GM23338 (cell line): ENCODE measurements around the gene MXRA8. TPM values are rescaled to one million over a fixed set of nuclear protein-coding genes. Genes with fewer than 3 reads are reported as not detected.

Source experiments
- NANOG ChIP-seq: IDR thresholded peaks from 2 replicates; pipeline ENCODE4 v1.6.1; 2016; ENCODE audit warnings: antibody characterized with exemption, borderline replicate concordance
- ZNF114 ChIP-seq: fragments of 250-450 bp; sonication (Bioruptor Pico); IDR thresholded peaks from 2 replicates; pipeline ENCODE4 v1.5.0; 2020; ENCODE audit warnings: mild to moderate bottlenecking, moderate library complexity
- ZNF331 ChIP-seq: fragments of 250-450 bp; sonication (Bioruptor Pico); IDR thresholded peaks from 2 replicates; pipeline ENCODE4 v1.5.0; 2020; ENCODE audit warnings: low read depth, mild to moderate bottlenecking, moderate library complexity
- polyA plus RNA-seq: library from polyadenylated mRNA; unstranded; fragments of >200 nt; fragmentation: Nextera tagmentation; extraction: Ambion mirVana; gene quantifications from 2 replicates; pipeline ENCODE4 v1.2.1, GENCODE V29; 2016
- total RNA-seq: library from RNA; depleted of rRNA; stranded (reverse); fragments of >200 nt; shearing (Covaris generic); gene quantifications from 2 replicates; pipeline ENCODE4 v1.2.3, GENCODE V29; 2014
- TF ChIP-seq, protein P1 (sequence below): fragments of 250-450 bp; sonication (Bioruptor Pico); IDR thresholded peaks from 2 replicates; pipeline ENCODE4 v1.5.0; 2020; ENCODE audit warnings: mild to moderate bottlenecking, moderate library complexity
- TF ChIP-seq, protein P2 (sequence below): IDR thresholded peaks from one replicate; pipeline ENCODE4 v1.6.1; 2018; ENCODE audit warnings: antibody characterized with exemption; ENCODE audit not compliant: unreplicated experiment
- TF ChIP-seq, protein P3 (sequence below): IDR thresholded peaks from 2 replicates; pipeline ENCODE4 v1.6.1; 2016; ENCODE audit warnings: antibody characterized with exemption

MXRA8 gene
- total and polyA plus RNA-seq, 2 experiments from 2014 or later = 9.1 to 17.2 TPM

DNA sequence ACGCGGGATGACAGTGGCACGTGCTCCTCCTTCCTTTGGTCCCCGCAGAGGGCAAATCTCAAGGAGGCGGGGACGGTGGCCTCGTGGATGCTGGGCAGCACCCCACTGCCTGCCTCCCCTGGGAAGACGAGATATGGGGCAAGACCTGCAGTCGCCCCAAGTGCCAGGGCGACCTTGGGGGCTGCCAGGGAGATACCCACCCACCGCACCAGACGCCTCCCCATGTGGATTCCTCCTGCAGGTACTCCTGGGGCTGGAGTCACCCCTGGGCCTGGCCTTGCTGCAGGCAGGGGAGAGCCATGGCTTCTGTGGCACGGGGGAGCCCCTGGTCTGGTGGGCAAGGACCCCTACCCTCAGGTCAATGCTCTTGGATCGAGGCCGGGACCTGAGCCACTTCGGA, 22.5 kb upstream of the MXRA8 start (continued):
- TF ChIP-seq, protein P1, sequence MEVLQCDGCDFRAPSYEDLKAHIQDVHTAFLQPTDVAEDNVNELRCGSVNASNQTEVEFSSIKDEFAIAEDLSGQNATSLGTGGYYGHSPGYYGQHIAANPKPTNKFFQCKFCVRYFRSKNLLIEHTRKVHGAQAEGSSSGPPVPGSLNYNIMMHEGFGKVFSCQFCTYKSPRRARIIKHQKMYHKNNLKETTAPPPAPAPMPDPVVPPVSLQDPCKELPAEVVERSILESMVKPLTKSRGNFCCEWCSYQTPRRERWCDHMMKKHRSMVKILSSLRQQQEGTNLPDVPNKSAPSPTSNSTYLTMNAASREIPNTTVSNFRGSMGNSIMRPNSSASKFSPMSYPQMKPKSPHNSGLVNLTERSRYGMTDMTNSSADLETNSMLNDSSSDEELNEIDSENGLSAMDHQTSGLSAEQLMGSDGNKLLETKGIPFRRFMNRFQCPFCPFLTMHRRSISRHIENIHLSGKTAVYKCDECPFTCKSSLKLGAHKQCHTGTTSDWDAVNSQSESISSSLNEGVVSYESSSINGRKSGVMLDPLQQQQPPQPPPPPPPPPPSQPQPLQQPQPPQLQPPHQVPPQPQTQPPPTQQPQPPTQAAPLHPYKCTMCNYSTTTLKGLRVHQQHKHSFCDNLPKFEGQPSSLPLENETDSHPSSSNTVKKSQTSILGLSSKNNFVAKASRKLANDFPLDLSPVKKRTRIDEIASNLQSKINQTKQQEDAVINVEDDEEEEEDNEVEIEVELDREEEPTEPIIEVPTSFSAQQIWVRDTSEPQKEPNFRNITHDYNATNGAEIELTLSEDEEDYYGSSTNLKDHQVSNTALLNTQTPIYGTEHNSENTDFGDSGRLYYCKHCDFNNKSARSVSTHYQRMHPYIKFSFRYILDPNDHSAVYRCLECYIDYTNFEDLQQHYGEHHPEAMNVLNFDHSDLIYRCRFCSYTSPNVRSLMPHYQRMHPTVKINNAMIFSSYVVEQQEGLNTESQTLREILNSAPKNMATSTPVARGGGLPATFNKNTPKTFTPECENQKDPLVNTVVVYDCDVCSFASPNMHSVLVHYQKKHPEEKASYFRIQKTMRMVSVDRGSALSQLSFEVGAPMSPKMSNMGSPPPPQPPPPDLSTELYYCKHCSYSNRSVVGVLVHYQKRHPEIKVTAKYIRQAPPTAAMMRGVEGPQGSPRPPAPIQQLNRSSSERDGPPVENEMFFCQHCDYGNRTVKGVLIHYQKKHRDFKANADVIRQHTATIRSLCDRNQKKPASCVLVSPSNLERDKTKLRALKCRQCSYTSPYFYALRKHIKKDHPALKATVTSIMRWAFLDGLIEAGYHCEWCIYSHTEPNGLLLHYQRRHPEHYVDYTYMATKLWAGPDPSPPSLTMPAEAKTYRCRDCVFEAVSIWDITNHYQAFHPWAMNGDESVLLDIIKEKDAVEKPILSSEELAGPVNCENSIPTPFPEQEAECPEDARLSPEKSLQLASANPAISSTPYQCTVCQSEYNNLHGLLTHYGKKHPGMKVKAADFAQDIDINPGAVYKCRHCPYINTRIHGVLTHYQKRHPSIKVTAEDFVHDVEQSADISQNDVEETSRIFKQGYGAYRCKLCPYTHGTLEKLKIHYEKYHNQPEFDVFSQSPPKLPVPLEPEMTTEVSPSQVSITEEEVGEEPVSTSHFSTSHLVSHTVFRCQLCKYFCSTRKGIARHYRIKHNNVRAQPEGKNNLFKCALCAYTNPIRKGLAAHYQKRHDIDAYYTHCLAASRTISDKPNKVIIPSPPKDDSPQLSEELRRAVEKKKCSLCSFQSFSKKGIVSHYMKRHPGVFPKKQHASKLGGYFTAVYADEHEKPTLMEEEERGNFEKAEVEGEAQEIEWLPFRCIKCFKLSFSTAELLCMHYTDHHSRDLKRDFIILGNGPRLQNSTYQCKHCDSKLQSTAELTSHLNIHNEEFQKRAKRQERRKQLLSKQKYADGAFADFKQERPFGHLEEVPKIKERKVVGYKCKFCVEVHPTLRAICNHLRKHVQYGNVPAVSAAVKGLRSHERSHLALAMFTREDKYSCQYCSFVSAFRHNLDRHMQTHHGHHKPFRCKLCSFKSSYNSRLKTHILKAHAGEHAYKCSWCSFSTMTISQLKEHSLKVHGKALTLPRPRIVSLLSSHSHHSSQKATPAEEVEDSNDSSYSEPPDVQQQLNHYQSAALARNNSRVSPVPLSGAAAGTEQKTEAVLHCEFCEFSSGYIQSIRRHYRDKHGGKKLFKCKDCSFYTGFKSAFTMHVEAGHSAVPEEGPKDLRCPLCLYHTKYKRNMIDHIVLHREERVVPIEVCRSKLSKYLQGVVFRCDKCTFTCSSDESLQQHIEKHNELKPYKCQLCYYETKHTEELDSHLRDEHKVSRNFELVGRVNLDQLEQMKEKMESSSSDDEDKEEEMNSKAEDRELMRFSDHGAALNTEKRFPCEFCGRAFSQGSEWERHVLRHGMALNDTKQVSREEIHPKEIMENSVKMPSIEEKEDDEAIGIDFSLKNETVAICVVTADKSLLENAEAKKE = no peak
- TF ChIP-seq NANOG = no peak
- TF ChIP-seq, protein P2, sequence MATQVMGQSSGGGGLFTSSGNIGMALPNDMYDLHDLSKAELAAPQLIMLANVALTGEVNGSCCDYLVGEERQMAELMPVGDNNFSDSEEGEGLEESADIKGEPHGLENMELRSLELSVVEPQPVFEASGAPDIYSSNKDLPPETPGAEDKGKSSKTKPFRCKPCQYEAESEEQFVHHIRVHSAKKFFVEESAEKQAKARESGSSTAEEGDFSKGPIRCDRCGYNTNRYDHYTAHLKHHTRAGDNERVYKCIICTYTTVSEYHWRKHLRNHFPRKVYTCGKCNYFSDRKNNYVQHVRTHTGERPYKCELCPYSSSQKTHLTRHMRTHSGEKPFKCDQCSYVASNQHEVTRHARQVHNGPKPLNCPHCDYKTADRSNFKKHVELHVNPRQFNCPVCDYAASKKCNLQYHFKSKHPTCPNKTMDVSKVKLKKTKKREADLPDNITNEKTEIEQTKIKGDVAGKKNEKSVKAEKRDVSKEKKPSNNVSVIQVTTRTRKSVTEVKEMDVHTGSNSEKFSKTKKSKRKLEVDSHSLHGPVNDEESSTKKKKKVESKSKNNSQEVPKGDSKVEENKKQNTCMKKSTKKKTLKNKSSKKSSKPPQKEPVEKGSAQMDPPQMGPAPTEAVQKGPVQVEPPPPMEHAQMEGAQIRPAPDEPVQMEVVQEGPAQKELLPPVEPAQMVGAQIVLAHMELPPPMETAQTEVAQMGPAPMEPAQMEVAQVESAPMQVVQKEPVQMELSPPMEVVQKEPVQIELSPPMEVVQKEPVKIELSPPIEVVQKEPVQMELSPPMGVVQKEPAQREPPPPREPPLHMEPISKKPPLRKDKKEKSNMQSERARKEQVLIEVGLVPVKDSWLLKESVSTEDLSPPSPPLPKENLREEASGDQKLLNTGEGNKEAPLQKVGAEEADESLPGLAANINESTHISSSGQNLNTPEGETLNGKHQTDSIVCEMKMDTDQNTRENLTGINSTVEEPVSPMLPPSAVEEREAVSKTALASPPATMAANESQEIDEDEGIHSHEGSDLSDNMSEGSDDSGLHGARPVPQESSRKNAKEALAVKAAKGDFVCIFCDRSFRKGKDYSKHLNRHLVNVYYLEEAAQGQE = no peak
- no peak for TF ChIP-seq ZNF114
- no peak for TF ChIP-seq ZNF331 (CRISPR knock-in tag)
- TF ChIP-seq, protein P3, sequence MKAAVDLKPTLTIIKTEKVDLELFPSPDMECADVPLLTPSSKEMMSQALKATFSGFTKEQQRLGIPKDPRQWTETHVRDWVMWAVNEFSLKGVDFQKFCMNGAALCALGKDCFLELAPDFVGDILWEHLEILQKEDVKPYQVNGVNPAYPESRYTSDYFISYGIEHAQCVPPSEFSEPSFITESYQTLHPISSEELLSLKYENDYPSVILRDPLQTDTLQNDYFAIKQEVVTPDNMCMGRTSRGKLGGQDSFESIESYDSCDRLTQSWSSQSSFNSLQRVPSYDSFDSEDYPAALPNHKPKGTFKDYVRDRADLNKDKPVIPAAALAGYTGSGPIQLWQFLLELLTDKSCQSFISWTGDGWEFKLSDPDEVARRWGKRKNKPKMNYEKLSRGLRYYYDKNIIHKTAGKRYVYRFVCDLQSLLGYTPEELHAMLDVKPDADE = no peak
